ENCODE measurements around the gene PARL. TPM values are rescaled to one million over a fixed set of nuclear protein-coding genes. Genes with fewer than 3 reads are reported as not detected.

Gene PARL
- total and polyA plus RNA-seq, 2 of the 8 experiments (the other 6 are each of a cell fraction or from before 2014, with no cell fraction given): 62.7 to 85.0 TPM

DNA sequence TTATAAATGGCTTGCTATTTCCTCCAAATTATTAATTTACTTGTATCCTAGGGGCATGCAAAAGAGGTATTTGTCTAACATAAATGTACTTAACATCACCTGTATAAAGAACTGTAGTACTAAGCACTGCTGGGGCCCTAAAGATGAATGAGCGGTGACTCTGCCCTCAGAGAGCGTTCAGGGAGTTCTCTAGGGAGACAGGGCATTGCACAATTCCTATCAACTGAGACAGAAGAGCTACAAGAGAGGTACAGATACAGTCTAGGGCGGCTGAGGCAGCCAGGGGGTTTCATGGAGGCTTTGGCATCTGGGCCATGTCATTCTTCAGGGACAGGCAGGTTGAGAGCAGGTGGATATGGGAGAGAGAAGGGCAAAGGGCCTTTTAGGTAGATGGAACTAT lies 39.9 kb upstream of the PARL start (continued):
- TF ChIP-seq, protein P1, sequence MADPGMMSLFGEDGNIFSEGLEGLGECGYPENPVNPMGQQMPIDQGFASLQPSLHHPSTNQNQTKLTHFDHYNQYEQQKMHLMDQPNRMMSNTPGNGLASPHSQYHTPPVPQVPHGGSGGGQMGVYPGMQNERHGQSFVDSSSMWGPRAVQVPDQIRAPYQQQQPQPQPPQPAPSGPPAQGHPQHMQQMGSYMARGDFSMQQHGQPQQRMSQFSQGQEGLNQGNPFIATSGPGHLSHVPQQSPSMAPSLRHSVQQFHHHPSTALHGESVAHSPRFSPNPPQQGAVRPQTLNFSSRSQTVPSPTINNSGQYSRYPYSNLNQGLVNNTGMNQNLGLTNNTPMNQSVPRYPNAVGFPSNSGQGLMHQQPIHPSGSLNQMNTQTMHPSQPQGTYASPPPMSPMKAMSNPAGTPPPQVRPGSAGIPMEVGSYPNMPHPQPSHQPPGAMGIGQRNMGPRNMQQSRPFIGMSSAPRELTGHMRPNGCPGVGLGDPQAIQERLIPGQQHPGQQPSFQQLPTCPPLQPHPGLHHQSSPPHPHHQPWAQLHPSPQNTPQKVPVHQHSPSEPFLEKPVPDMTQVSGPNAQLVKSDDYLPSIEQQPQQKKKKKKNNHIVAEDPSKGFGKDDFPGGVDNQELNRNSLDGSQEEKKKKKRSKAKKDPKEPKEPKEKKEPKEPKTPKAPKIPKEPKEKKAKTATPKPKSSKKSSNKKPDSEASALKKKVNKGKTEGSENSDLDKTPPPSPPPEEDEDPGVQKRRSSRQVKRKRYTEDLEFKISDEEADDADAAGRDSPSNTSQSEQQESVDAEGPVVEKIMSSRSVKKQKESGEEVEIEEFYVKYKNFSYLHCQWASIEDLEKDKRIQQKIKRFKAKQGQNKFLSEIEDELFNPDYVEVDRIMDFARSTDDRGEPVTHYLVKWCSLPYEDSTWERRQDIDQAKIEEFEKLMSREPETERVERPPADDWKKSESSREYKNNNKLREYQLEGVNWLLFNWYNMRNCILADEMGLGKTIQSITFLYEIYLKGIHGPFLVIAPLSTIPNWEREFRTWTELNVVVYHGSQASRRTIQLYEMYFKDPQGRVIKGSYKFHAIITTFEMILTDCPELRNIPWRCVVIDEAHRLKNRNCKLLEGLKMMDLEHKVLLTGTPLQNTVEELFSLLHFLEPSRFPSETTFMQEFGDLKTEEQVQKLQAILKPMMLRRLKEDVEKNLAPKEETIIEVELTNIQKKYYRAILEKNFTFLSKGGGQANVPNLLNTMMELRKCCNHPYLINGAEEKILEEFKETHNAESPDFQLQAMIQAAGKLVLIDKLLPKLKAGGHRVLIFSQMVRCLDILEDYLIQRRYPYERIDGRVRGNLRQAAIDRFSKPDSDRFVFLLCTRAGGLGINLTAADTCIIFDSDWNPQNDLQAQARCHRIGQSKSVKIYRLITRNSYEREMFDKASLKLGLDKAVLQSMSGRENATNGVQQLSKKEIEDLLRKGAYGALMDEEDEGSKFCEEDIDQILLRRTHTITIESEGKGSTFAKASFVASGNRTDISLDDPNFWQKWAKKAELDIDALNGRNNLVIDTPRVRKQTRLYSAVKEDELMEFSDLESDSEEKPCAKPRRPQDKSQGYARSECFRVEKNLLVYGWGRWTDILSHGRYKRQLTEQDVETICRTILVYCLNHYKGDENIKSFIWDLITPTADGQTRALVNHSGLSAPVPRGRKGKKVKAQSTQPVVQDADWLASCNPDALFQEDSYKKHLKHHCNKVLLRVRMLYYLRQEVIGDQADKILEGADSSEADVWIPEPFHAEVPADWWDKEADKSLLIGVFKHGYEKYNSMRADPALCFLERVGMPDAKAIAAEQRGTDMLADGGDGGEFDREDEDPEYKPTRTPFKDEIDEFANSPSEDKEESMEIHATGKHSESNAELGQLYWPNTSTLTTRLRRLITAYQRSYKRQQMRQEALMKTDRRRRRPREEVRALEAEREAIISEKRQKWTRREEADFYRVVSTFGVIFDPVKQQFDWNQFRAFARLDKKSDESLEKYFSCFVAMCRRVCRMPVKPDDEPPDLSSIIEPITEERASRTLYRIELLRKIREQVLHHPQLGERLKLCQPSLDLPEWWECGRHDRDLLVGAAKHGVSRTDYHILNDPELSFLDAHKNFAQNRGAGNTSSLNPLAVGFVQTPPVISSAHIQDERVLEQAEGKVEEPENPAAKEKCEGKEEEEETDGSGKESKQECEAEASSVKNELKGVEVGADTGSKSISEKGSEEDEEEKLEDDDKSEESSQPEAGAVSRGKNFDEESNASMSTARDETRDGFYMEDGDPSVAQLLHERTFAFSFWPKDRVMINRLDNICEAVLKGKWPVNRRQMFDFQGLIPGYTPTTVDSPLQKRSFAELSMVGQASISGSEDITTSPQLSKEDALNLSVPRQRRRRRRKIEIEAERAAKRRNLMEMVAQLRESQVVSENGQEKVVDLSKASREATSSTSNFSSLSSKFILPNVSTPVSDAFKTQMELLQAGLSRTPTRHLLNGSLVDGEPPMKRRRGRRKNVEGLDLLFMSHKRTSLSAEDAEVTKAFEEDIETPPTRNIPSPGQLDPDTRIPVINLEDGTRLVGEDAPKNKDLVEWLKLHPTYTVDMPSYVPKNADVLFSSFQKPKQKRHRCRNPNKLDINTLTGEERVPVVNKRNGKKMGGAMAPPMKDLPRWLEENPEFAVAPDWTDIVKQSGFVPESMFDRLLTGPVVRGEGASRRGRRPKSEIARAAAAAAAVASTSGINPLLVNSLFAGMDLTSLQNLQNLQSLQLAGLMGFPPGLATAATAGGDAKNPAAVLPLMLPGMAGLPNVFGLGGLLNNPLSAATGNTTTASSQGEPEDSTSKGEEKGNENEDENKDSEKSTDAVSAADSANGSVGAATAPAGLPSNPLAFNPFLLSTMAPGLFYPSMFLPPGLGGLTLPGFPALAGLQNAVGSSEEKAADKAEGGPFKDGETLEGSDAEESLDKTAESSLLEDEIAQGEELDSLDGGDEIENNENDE (IDR thresholded peaks at IDR 0.05; ENCODE audit: insufficient replicate concordance, low read length): no peak
- TF ChIP-seq FOSL1 (IDR thresholded peaks at IDR 0.05; ENCODE audit: insufficient read depth, low read depth, low read length): no peak

Measured in H1 (cell line).